DMS114 treated with DMSO at 0.1 percent for 48 hours (cell line): ENCODE measurements around the gene TRRAP.

Experiments used
- DNase-seq: peaks from one replicate; lab custom pipeline; 2025; ENCODE audit not compliant: unreplicated experiment; lab: John Stamatoyannopoulos, UW

The TRRAP gene

DNA sequence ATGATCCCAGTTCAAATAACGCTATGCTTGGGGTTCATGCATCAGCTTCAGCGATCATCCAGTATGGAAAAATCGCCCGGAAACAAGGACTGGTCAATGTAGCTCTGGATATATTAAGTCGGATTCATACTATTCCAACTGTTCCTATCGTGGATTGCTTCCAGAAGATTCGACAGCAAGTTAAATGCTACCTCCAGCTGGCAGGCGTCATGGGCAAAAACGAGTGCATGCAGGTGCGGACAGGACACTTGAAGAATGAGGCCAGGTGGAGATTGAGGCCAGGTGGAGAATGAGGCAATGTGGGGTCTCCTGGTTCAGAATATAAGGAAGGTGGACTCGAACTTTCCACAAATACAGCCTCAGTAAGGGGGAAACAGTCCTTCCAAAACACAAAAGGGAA lies 105.8 kb downstream of the TRRAP start:
- no peak for DNase-seq

DNA sequence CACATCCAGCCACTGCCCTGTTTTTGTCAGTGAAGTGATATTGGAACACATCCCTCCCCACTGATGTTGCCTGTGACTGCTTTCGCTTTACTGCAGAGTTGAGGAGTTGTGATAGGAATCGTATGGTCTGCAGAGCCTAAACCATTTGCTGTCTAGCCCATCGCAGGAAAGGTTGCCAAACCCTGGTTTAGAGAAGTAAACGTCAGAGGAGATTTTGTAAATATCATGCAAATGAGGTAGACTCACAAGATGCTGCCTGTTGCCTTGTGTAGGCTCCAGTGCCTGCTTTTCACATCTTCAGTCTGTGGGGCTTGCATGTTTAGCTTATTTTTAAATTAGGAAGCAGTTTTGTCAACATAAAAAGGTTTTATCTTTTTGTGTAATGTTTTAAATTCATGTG lies 107.1 kb downstream of the TRRAP start:
- DNase-seq, result no peak

DNA sequence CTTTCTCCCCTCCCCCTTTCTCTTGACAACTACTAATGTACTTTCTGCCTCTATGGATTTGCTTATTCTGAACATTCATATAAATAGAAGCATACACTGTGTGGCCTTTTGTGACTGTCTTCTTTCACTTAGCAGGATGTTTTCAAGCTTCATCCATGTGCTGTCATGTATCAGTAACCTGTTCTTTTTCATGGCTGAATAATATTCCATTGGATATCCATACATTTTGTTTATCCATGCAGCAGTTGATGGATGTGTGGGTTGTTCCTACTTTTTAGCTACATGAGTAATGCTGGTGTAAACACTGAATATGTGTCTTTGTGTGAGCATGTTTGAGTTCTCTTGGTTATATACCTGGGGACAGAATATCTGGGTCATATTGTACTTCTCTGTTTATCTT lies 107.6 kb downstream of the TRRAP start:
- no peak for DNase-seq

DNA sequence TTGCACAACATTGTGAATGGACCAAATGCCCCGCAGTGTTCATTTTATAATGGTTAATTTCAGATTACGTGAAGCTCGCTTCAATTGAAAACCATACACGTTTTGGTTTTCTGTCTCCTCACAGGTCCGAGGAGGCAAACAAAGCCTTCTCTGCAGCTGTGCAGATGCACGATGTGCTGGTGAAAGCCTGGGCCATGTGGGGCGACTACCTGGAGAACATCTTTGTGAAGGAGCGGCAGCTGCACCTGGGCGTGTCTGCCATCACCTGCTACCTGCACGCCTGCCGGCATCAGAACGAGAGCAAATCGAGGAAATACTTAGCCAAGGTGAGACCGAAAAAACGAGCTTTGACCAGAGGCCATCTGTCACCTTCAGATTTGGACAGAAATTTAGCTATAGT lies 110.3 kb downstream of the TRRAP start:
- no peak for DNase-seq

DNA sequence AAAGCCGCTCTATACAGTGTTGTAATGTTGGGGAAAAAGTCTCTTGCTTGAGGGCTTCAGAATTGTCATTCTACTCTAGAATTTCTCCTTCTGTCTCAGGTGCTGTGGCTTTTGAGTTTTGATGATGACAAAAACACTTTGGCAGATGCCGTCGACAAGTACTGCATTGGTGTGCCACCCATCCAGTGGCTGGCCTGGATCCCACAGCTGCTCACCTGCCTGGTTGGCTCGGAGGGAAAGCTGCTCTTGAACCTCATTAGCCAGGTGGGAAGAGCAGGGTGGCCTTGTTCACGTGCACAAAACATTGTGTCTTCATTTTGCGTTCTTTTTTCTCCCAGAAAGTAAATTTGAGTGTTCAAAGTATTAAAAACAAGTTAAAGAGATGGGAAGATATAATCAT lies 112.0 kb downstream of the TRRAP start:
- no peak for DNase-seq

DNA sequence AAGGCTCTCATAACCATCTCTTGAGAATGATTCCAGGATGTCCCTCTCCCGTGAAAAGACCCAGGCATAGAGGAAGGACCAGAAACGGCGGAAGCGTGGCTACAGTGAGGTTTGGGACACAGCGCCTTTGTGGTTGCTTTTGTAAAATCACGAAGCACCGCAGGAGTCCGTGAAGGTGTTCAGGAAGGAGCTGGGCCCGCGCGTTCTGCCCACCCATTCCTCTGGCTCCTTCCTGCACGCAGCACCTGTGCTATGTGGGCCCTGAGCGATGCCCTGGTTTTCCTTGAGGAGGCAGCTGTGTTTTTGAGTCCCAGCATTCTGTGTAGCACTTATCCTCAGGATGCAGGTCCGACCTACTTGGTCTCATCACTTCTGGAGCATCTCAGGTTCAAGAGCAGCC lies 112.8 kb downstream of the TRRAP start:
- no peak for DNase-seq

DNA sequence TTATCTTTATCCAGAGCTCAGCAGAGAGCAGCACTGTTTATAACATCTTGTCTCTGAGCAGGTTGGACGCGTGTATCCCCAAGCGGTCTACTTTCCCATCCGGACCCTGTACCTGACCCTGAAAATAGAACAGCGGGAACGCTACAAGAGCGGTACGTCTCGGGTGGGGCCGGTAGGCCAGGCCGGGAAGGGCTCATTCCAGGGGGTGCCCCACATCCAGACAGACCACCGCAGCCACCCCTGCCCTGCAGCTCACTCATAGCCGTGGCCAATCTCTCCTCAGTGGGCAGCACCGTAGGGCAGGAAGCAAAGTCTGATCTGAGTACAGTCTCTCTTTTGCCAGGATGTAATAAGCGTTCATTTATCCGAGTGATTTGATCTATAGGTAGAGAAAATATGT lies 113.7 kb downstream of the TRRAP start:
- no peak for DNase-seq

DNA sequence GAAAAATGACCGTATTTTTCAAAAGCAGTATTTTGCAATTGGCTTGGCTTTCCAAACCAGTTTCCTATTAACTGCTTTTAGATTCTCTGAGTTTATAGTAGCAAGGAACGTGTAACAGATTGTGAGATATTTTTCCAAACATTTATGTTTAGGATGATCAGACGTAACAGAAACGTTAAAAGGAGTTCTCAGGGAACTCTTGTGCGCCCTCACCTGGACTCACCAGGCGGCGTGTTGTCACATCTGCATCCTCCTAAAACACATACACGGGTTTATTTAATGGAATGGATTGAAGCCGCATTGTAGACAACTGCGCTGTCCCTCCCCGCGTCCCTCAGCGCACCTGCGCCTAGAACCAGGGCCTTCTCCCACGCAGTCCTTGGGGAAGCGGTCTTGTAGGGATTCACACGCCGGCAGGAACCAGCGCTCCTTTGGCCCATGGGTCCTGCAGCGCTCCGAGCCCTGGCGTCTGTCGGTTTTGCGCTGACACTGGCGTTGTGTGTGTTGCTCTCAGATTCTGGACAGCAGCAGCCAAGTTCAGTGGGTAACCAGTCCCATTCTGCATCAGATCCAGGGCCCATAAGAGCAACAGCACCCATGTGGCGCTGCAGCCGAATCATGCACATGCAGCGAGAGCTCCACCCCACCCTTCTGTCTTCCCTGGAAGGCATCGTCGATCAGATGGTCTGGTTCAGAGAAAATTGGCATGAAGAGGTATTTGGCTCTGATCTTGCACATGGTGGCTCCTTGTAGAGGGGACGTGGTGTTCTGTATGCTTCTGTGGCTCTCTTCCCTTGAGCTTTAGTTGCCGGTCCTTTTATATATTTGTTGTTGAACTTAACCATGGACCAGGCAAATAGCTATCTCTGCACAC lies 114.9 kb downstream of the TRRAP start:
- no peak for DNase-seq

DNA sequence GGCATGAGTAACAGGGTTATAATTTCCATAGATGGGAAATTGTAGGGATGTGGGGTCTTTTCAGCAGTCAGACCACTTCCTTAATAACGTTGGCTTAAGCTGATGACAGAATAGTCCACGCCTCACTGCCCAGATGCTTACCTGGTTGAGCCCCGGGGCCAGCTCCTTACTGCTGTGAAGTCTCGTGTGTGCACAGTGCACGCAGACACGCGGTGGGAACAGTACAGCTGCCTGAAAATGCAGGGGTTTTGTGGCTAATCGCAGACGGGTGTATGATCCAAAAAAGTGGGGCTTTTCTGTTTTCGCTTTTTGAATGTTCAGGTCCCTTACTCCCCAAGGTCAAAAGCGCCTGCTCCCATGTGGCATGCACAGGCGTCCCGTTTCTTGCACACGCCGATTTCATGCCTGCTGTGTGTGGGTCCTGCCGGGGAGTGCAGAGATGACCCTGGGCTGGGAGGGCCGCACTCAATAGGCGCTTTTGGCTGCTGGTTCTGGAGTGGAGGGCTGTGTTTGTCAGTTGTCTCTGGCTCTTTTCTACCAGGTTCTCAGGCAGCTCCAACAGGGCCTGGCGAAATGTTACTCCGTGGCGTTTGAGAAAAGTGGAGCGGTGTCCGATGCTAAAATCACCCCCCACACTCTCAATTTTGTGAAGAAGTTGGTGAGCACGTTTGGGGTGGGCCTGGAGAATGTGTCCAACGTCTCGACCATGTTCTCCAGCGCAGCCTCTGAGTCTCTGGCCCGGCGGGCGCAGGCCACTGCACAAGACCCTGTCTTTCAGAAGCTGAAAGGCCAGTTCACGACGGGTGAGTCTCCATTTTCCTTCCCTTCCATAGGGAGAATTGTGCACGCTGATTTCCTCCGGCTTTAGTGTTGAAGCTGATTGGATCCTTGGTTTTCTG lies 116.0 kb downstream of the TRRAP start:
- no peak for DNase-seq

DNA sequence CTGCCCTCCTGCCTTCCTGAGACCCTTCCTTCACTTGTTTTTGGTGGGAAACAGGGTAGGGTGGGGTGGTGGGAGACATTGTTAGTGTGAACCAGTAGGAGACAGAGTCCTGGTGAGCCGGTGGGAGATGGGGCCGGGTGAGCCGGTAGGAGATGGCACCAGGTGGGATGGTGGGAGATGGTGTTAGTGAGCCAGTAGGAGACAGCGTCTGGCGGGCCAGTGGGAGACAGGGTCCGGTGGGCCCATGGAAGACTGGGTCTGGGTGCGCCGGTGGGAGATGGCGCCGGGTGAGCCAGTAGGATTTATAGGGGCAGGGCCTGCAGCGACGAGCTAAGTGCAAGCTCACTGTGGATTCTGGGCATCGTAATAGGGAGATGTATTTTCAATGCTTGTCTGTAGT lies 116.8 kb downstream of the TRRAP start:
- DNase-seq, result no peak

DNA sequence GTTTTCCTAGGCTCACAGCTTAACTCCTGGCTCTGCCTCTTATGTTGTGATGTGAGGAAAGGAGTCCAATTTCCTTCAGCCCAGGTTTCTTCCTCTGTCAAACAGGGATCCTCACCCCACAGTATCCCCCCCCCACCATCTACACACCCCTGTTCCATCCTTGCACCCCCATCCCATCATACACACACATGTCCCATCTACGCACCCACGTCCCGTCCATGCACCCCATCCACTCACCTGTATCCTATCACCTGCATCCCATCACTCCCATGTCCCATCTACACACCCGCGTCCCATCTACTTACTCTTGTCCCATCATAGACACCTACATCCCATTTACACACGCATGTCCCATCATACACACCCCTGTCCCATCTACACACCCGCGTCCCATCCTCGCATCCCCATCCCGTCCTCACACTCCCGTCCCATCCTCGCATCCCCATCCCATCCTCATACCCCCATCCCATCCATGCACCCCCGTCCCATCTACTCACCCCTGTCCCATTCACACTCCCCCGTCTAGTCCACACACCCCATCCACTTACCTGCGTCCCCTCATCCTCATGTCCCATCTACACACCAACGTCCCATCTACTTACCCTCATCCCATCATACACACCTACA lies 117.3 kb downstream of the TRRAP start:
- DNase-seq, result no peak

DNA sequence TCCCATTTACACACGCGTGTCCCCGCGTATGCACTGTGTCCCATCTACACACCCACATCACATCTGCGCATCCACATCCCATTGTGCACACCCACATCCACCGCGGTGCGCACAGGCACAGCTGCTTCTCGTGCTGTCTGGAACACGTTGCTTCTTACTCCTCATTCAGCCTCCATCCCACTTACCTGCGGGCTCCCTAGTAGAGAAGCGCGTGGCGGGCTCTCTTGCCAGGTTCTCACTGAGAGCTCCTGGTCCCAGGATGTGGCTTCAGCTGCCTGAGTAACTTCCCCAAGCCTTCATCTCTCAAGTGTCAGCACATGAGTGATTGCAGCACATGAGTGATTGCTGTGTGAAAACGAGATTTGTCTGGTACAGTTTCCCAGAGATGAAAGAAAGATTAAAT lies 117.8 kb downstream of the TRRAP start:
- no peak for DNase-seq

DNA sequence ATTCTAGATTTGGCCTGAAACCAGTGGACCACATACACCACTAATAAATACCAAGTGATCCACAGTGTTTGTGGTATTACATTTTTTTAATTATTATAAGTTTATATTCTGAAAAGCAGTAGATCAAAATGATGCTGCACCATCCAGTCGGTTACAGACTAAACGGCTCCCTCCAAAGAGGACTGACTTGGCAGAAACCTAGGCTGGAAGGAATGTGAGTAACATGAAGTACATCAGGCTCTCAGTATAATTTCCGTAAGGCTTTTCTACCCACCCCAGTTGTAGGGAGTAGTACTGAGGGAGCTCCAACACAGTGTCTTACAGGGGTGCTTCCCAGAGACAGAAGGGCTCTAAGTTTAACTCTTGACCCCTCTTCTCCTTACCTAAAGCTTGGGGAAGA lies 119.5 kb downstream of the TRRAP start:
- DNase-seq, result no peak

DNA sequence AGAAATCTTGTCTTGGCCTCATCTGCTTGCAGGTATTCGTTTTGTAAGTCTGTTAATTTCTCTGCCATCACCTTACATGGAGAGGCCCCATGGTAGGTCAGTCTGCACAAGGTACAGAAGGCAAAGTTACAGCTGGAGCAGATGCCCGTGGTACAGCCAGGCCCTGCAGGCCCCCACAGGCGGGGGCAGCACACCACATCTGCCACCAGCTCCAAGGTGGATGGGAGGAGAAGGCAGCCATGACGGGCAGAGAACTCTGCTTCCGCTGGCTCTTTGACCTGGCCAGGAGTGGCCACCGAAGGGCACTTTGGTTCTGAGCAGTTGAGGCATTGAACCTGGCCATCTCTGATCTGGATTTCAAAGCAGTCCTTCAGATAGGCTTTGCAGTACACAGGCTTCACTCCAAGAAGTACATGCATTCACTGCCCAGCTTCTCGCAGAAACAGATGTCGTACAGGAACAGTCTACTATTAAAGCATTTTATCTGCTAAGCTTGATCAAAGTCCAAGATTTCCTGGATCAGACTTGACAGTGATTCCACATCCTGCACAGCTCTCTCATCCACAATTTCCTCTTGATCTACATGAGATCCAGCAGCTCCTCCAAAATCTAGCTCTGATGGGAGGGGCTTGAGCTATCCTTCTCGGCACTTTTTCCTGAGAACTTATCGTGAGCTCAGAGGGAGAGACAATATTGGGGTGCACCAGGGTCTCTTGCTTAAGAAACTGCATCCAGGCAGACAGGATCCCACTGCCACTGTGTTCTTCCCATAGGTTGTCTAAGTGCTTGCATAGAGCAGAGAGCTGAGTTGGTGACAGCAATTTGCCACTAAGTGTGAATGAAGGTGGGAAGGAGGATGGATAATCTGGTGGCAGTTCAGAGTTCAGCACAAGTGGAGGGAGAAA lies 120.7 kb downstream of the TRRAP start:
- DNase-seq, result no peak

DNA sequence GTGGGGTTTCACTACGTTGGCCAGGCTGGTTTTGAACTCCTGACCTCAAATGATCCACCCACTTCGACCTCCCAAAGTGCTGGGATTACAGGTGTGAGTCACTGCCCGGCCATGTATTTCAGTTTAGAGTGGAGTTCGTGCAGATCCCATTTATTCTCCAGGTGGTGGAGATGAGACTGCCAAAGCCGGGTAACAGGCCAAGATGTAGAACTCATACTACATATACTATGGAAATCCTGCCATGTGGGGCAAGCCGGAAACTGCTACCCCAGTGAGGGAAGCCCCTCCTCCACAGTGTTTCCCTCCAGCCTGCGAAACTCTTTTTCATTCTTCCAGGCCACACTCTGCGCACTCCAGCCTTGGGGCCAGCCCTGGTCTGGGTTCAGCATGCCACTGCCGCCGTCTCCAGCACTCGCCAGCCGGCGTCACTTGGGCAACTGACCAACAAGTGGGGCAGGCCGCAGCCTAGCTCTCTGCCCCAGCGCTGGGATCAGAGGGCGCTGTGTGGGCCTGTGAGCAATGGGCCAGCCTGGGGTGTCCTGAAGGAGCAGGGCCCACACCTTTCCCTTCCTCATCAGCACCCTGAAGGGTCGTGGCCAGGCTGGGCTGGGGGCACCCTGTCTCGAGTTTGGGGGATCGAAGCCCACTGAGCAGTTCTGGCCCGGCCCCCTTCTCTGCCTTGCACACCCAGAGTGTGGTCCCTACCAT lies 122.0 kb downstream of the TRRAP start:
- DNase-seq, result no peak

DNA sequence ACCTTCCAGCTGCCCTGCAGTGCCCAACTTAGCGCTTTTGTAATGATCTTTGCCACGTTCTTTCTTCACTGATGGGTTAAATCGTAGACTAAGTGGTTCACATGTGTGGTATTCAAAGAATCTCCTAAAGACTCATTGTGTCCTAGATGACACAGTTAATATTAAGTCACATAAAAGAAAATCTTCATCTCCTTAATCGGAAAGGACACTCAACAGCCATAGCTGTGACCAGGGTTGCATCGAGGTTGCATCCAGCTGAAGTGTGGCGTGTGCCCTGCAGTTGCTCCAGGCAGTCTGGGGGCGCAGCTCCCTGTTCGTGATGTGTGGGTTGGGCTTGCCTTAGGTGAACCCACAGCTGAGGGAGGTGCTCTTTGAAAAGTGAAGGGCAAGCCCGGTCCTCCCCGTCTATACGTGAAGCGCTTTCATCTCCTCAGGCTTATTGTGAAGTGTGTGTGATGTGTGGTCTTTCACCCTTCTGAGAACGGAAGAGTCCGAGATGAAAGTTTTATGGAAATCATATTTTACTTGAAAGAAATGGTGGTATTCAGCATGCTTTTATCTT lies 122.7 kb downstream of the TRRAP start:
- no peak for DNase-seq

DNA sequence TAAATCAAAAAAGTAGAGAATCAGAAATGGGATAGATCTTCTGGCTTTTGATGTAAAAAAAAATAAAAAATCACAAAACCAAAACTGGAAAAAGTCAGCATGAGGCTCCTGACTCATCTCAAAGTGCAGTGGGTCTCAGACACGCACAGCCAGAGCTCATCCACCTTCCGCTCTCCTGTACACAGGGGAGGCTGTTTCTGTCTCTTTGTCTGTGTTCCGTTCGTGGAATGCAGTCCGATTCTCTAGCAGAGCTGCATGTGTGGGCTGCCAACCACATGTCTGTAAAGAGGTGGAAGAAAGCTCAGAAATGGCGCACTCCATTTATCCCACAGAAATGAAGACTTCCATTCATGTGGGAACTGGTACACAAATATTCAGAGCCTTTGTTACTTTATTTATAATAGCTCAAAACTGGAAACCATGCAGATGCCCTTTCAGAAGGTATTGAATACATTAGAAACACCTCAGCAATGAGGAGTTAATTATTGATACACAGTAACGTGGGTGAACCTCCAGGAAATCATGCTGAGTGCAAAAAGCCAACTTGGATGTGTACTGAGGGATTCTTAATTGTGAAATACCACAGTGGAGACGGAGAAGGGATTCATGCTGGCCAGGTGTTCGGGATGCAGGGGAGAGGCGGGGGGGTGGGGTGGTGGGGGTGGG lies 123.3 kb downstream of the TRRAP start:
- no peak for DNase-seq

DNA sequence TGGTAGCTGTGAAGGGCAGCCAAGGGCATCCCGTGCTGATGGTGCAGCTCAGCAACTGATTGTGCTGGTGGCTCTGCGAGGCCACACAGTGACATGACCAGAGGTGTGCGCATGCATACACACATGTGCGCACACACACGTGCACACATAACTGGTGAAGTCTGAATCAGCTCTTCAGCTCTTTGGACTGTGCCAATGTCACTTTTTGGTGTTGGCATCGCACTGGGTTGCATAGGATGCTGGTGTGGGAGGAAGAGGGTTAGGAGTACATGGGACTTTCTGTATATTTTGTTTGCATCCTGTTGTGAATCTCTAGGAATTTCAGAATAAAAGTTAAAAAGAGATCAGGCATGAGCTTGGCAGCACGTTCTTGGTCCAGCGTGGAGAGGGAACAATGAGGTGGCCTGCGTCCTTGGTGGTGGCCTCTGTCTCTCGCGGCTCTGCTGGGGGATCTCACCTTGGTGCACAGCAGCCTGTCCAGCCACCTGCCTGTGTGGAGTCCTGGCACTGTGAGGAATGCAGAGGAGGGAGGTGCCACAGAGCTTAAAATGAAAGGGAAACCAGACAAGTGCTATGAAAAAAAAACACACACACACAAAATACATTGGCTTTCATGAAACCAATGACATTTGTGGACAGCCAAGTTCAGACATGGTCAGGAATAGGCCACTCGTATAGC lies 124.0 kb downstream of the TRRAP start:
- DNase-seq, result no peak

DNA sequence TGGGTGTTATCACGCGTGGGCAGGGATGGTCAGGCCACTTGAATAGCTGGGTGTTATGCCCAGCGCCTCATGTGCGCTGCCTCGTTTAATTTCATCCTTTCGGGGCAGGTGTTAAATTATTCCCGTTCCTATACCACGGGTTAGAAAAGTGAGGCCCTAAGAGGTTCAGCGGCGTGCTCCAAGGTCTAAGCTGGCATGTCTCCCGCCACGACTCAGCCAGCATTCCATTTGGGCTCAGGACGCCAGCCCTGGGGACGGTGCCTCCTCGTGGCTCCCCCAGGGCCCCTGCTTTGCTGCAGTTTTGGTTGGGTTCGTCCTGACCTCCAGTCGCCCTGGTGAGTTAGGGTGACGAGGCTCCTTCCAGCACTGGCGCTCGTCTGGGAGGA lies 124.5 kb downstream of the TRRAP start:
- no peak for DNase-seq
